Stimulated activated CD4-positive, alpha-beta T cell treated with anti-CD3 and anti-CD28 coated beads, Interleukin-4, amount 100 ng/mL, for 24 hours (primary cell): Measurements from ENCODE around the gene MPG.

Experiments
- DNase-seq: peaks from one replicate; pipeline ENCODE4 v3.0.0-alpha.2; 2020

Gene MPG

DNA sequence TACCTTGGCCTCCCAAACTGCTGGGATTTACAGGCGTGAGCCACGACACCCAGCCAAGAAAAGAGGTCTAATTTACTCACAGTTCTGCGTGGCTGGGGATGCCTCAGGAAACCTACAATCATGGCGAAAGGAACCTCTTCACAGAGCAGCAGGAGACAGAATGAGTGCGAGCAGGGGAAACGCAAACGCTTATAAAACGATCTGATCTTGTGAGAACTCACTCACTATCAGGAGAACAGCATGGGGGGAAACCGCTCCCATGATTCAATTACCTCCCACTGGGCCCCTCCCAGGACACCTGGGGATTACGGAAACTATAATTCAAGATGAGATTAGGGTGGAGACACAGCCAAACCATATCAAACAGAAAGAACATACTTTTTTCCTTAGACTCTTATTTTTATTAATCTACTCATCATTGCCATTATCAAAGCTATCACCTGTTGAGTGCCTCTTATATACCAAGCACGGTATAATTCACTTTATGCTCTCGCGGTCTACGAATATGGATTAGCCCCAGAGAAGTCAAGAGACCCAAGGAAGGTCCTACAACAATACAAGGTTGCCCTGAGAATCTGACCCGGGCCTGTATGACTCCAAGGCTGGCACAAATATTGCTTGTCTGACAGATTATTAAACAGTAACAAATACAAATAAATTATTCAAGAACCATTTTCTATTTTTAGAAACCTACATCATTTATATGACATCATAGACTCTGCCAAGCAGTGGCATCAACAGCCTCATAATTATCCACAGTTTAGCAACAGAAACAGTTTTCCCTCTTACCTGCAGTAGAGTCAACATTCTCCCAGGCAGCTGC is 27.0 kb upstream of the MPG start:
- no peak for DNase-seq

DNA sequence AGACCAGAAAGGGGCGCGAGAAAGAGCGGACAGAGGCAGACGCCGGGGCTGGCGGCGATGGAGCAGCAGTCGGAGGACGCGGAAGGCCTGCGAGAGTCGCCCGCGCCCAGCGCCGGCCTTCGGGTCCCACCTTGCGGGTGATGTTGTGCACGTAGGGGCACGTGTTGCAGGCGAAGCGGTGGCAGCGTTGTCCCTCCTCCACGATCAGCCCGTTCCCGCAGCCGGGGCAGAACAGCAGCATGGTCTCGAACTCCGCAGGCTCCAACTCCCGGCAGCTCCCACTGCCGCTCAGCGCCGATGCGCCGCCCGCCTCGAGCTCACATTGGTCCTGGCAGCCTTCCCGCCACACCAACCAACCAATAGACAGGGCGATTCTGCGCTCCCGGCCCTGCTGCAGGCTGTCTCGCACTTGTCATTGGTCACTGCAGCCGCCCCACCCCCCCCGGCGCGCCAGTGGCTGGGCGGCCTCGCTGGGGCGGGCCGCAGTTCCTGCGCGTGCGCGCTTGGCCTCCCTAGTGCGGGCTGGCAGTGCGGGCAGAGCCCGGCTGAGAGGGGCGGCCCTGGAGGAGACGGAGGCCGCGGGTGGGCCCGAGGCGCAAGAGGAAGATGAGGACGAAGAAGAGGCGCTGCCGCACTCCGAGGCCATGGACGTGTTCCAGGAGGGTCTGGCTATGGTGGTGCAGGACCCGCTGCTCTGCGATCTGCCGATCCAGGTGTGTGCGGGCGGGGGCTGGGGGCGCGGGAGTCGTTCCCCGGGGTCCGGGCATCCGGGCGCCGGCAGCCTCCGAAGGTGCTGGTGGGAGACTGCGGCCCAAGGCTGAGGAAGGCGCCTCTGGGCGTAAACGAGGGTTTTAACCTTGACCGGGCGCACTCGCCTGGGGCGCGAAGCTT is 24.4 kb upstream of the MPG start, which contains the start of the genes POLR3K and SNRNP25:
Gene POLR3K (minus strand): TSS at position 263 of the 891 bp plus-strand sequence. CDS start 22 bp downstream, at position 241.
Gene SNRNP25 (plus strand): TSS at position 483 of the 891 bp plus-strand sequence. CDS start 189 bp downstream, at position 672.
- DNase-seq: peak; percentile 98

DNA sequence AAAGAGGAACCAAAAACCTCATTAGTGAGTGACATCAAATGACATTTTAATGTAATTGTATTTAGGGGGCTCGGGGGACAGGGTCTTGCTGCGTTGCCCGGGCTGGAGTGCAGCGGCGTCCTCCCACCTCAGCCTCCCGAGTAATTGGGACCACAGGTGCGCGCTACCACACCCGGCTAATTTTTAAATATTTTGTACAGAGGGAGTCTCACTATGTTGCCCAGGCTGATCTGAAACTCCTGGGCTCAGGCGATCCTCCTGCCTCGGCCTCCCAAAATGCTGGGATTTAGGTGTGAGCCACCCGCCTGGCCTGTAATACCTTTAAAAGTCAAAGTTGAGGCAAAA is 23.8 kb upstream of the MPG start:
- DNase-seq: no peak

DNA sequence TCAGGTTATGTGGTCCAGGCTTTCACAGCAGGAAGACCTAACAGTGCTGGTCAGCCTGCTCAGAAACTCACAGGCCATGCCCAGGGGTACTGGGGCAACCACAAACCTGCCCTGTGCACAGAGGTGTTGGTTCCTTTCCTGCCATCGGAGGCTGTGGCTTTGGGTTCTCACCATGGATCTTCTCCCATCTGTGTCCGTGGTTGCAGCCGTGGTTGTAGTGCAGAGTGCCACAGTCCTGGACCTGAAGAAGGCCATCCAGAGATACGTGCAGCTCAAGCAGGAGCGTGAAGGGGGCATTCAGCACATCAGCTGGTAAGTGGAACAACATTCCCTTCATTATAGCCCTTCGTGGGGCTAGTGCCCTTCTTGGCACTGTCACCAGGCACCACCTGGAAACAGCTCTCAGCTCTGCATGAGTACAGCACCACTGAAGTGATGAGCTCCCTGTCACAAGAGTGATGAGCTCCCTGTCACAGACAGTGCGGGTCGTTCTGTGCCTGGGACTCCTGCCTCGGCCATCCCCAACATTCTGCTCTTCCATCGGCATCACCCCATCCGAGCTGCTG is 22.4 kb upstream of the MPG start:
- no peak for DNase-seq

DNA sequence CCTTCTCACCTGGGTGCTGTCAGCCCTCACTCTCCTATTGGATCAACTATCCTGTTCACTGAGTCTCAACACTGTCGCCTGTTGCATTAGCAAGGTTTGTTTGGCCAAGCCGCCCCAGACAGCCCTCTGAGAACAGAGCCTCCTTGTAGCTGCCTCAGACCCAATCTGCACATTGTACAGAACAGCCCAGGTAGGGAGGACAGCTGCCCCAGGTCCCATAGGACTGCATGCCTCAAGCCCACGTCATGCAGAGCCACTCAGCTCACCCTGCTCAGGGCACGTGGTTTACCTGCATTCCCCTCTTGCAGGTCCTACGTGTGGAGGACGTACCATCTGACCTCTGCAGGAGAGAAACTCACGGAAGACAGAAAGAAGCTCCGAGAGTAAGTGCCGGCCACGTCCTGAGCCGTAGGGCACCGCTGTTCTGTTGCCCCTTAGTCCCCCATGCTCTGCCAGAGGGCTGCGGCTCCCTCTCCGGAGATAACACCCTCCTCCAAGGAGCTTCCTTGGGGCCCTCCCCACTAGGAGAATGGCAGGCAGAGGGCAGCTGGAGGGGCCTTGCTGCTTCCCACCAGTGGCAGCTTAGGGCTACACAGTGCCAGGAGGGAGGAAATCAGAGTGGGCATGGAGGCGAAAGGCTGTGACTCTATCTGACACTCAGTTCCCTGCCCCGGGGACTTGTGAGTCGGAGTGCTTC is 21.6 kb upstream of the MPG start:
- DNase-seq: no peak

DNA sequence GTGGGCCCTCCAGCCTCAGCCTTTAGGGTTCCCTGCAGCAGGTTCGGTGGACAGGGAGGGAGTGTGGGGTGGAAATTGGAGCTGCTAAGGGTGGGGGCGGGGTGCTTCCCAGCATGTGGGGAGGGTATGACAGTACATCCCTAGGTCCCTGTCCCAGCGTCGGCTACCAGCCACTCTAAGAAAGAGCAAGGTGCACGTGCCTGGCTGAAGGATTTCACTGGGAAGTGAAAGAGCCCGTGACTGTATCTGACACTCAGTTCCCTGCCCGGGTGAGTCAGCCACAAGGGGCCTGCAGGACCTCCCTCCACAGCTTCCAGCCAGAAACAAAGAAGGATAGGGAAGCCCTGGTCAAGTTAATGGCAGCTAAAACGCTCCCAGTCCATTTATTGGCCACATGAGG is 20.3 kb upstream of the MPG start:
- DNase-seq: no peak

DNA sequence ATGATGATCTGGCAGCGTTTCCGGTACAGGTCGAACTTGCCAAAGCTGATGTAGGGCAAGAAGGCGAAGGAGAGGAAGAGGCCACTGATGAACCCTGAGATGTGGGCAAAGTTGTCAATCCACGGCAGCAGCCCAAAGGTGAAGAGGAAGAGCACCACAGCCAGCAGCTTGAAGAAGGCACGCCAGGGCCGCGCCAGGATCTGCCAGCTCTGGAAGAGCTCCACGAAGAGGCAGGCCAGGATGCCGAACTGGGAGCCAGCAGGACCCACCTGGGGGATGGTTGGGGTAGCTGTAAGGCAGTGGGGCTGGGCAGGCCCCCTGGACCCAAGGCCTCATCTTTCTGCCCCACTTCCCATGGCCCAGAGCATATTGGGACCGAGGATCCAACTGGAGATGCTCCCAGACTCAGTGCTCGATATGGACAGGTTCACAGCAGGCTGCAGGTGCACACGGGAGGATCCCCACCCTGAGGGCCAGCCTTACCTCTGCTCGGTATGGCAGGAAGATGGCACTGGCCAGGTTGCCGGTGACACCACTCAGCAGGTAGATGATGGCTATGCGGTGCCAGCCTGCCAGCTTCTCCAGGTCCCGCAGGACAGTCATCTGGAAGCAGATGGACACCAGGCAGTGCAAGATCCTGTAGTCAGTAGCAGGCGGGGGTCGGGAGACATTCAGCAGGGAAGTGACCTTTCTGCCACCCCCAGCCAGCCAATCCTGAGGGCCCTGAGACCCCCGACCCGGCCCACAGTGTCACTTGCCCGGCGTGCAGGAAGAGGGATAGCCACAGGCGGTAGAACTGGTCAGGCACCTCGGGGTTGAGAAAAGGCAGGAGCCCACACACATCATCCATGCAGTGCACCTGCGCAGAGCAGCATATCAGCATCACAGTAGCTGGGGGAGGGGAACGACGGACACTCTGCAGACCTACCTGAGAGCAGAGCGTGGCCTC is 19.3 kb upstream of the MPG start:
- no peak for DNase-seq

DNA sequence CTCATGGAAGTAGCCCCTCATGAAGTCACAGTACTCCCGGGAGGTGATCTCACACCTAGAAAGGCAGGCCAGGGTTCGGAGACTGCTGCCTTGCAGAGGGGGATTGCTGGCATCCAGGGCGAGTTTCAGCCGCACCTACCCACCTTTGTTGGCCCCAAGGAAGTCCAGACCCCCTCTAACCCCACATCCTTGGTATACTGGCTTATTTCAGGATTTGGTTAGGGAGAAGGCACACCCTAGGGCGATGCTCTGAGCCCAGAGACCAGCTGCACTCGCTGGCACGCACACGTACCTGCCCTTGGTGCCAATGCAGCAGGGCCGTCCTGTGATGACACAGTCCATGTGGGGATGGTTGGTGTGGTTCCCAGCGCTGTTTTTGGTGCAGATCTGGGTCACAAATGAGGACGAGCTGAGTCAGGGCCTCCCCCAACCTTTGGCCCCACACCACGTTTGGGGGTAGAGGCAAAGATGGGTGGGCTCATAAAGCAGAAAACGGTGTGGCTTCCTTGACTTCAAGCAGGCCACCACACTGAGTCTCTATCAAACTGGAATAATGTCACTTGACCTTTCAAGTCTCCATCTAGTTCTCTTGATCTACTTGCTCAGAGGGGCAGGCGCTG is 18.5 kb upstream of the MPG start:
- no peak for DNase-seq

DNA sequence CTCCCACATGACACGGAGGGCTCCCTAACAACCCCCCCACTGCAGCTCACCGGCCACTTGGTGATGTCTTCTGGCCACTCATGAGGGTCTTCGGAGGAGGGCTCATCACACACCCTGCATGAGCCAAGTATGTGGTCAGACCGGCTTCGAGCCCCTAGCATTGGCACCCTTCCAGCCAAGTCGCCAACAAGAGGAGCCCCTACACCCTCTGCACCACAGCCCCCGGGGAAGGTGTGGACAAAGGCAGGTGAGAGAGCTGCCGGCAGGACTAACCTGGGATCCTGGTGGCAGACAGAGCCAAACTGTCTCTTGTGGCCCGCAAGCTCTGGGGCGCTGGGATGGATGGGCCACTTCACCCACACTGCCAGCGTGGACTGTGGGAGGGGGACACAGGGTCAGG is 17.9 kb upstream of the MPG start:
- no peak for DNase-seq

DNA sequence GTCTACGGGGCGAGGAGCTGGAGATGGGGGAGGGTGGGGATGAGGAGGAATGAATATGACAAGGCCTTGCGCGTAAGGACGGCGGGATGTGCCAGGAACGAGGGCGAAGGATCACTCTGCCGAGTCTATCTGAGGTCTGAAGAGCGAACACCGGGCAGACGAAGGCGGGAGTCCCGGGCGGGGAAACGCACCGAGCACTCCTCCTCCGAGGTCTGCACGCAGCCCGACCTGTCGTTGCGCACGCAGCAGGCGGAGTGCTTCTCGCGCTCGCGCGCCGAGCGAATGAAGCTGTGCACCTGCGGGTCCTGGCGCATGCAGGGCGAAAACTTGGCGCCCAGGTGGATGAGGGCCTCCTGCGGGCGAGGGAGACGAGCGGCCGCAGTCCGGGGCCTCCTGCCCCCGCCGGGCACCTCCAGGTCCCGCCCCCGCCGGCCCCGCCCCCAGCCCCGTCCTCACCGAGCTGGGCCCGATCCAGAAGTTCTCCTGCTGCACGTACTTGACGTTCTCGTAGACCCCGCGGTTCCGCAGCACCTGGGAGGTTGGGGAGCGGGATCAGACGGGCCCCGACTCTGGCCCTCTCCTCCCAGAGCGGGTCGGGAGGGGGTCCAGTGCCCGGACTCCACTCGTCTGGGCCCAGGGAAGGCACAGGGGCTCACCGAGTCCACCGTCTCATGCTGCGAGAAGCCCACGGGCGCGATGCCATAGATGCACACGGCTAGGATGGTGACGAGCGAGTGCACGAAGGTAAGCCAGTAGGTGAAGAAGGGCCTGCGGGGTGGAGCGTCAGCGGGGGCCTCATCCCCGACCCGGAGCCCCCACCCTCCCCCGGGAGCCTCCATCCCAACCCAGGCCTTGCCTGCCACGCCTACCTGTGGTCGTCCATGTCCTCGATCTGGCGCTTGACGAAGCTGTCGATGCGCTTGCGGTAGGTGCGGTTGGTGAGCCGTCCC is 16.8 kb upstream of the MPG start:
- no peak for DNase-seq

DNA sequence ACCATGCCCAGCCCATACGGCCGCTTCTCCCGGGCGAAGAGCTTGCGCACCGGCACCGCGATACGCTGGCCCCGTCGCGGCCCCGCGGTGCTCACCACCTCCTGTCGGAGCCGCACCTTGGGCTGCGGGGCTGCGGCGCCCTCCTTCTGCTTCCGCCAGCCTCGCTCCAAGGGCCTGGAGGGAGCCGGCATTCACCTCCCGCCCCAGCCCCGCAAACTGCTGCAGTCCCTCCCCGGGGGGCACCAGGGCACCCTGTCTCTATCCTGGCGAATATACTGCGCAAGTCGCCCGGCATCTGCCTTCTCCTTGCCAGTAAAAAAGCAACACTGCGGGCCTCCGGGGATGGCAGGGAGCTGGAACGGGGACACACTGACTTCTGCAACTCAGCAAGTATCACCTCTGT is 16.1 kb upstream of the MPG start:
- no peak for DNase-seq

DNA sequence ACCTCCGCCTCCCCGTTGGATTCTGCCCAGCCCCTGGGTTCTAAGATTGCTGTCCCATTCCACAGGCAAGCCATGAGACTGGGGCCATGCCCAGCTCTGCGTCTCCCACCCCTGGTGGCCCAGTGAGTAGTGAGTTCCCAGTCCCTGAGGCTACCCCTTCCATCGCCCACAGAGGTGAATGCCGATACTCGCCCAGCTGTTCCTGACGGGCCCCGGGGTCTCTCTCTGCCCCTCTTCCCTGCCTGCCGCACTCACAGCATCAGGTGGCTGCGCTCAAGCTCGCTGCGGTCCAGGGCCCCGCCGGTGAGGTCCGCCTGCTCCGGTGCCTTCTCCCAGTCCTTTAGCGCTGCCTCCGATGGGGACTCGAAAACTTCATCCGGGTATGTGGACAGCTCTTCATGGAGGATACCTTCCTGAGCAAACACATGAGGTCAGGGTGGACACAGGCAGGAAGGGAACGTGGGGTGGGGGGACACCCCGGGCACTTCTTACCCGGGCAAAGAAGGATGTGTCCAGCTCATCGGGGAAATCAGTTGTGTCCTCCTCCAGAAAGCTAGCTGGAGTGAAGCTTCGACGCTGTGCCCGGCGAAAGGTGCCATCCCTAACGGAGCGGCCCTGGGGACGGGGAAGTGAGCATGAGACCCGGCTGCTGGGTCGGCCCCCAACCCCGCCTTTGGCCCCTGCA is 15.6 kb upstream of the MPG start:
- no peak for DNase-seq

DNA sequence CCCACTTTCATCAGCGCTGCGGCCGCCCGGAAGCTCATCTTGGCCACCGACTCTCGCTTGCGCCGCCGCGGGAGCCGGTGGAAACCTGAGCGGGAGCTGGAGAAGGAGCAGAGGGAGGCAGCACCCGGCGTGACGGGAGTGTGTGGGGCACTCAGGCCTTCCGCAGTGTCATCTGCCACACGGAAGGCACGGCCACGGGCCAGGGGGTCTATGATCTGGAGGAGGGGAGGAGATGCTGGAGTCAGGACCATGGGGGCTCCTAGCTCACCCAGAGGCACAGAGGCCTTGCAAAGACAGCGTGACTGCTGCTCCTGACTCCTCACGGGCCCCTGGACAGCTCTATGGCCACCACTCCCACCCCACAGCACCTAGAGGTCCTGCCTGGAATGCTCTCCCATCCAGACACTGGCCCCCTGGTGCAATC is 15.0 kb upstream of the MPG start:
- no peak for DNase-seq

DNA sequence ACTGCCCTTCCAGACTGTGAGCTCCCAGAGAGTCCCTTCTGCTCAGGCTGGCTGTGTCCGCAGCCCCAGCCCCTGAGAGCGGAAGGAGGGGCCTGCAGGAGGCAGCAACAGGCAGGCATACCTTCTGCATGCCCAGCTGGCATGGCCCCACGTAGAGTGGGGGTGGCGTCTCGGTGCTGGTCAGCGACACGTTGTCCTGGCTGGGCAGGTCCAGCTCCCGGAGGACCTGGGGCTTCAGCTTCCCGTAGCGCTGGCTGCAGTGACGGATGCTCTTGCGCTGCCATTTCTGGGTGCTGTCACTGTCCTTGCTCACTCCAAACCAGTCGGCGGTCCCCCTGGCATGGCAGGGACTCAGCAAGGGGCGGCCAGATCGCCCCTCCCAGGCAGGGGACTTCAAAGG is 14.6 kb upstream of the MPG start:
- no peak for DNase-seq

DNA sequence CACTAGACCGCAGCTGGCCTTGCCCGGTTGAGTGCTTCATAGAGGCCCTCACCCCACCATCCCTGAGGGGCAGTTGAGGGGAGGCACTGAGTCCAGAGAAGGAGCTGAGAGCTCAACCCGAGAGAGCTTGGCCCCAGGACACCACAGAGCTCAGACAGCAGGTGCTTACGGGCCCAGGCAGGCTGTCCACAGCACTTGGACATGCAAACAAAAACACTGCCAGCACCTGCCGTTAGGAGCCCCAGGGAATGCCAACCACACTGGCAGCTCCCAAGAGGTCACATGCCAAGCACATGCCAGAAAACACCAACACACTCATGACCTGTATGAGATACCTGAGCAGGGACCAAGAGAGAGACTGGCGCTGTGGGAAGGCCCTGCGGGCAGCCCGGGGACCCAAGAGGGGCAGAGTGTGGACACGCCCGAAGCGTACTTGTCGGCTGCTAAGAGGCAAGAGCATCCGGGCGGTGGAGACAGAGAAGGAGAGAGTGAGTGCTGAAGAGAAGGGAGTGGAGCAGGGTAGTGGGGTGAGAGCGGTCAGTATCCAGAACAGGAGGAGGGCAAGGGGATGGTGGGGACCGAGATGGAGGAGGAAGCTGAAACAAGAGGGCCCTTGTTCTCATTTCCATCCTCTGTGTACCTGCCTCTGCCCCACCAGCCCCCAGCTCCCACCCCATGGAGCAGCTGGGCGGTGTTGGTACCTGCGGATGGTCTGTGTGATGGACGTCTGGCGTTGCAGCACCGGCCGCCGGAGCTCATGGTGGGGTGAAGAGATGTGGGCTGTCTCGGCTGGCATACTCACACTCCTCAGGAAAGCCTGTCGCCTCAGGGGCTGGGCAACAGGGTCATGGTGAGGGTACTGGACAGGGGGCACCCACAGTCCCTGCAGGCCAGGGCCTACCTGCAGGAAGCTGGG is 13.8 kb upstream of the MPG start:
- DNase-seq: no peak

DNA sequence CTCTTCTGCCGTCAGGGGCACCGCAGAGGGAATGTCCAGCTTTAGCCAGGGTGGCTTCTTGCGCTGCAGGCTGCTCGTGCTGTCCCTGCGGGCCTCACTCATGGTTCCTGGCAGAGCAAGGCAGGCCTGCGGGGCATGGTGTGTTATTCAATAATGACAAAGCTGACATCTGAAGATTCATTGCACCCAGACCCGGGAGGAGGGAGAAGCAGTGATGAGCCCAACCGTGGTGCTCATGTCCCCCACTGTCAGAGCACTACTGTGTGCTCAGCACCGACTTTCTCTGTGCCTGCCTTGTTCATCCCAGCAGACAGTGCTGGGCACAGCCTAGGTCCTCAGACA is 13.1 kb upstream of the MPG start:
- no peak for DNase-seq

DNA sequence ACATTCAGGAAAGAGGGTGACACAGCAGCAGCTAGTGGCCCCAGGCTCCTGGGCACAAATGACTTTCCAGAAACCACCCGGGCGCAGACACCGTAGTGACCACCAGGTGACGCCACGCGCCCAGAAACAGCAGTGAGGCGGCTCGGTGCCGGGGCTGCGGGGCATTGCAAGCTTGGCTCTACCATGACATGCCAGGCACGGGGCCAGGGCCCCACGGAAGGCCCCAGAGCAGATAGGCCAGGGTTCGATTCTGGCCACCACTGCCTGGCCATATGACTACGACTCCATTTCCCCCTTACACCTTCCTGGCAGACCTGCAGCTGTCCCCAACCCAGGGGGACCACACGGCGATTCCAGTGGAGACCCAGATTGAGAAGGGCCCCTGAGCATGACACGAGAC is 12.3 kb upstream of the MPG start:
- DNase-seq: peak; percentile 86
